Measurements from ENCODE around the gene TRIM71.

TRIM71 gene

GRCh38 chr3:32855350-32855953 lies 37.7 kb downstream of the TRIM71 start:
- TF ChIP-seq POLR2AphosphoS5 (IDR thresholded peaks at IDR 0.05; ENCODE audit: low read depth) = no peak
- no peak for TF ChIP-seq SPI1 (IDR thresholded peaks at IDR 0.05; ENCODE audit: borderline replicate concordance, low read depth)
- TF ChIP-seq REST (IDR thresholded peaks at IDR 0.05; ENCODE audit: insufficient replicate concordance, low read depth) = no peak
- TF ChIP-seq GABPA (IDR thresholded peaks at IDR 0.05; ENCODE audit: low read depth) = no peak
- TF ChIP-seq CTCF (IDR thresholded peaks at IDR 0.05; ENCODE audit: insufficient read depth, low read length) = no peak
- no peaks in the 10 kb centered on the region for H3K27me3 ChIP-seq (ENCODE audit: insufficient read depth, poor library complexity, severe bottlenecking)
- no peak overlapping the region for H3K4me3 ChIP-seq (replicated peaks; ENCODE audit: insufficient read depth, low read length)
- DNase-seq (ENCODE audit: low read depth in 1 of 2, low spot score in 1 of 2) = no peak
- H3K27ac ChIP-seq (replicated peaks) = no peak overlapping the region

DNA sequence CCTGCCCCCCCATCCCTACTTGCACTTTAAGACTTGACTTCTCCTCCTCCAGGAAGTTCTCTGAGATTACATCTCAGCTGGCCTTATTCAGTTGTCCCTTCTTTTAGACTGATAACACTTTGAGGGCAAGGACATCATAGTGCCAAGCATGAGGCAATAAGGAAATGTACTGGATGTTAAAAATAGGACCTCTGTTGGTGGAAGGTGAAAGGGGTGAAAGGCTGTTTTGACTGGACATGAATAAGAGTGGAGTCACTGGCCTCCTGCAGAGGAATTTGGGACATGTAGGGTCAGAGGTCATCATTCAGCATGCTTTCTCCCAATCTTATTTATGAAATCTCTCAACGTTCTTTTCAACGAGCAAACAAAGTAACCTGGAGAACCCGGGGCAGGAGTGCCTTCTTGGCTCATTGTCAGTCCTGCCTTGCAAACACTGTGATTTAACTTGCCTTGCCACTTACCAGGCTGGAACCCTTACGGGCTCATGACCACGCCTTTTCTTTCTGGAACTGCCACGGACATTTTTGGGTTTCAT lies 38.6 kb downstream of the TRIM71 start:
- no peaks in the 10 kb centered on the region for H3K27me3 ChIP-seq (ENCODE audit: insufficient read depth, poor library complexity, severe bottlenecking)
- no peak for DNase-seq (ENCODE audit: low read depth in 1 of 2, low spot score in 1 of 2)
- no peak overlapping the region for H3K27ac ChIP-seq (replicated peaks)
- H3K4me3 ChIP-seq (replicated peaks; ENCODE audit: insufficient read depth, low read length) = no peak overlapping the region
- TF ChIP-seq CTCF (IDR thresholded peaks at IDR 0.05; ENCODE audit: insufficient read depth, low read length) (no peak), GABPA (IDR thresholded peaks at IDR 0.05; ENCODE audit: low read depth) (no peak), POLR2AphosphoS5 (IDR thresholded peaks at IDR 0.05; ENCODE audit: low read depth) (no peak), SPI1 (IDR thresholded peaks at IDR 0.05; ENCODE audit: borderline replicate concordance, low read depth) (no peak), REST (IDR thresholded peaks at IDR 0.05; ENCODE audit: insufficient replicate concordance, low read depth) (no peak)

DNA sequence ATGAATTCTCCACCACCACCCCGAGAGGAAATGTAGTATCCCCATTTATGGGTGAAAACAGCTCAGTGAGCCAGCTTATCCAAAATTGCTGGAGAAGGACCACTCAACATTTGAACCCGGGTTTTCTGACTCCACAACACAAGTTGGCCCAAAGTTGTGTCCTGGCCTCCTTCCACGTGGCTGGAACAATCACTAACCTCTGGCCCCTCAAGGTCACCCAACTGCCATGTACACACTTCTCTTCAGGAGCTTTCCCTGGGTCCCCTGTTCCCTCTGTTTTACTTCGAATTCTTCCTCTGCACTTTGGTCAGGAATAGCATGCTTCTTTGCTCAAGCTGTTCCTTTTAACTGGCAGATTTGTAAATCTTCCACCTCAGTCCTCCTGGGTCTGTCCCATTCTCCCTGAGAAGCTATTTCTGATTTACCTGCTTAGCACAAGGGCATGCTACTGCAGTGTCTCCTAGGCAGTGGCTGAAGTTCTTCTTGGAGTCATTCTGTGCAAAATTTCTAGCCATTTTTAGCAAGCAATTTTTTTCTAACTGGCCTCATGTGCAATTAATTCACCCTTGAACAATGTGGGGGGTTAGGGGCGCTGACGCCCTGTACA lies 39.2 kb downstream of the TRIM71 start:
- Histone ChIP-seq H3K4me3 (replicated peaks; ENCODE audit: insufficient read depth, low read length) (no peak overlapping the region), H3K27me3 (ENCODE audit: insufficient read depth, poor library complexity, severe bottlenecking) (no peaks in the 10 kb centered on the region), H3K27ac (replicated peaks) (no peak overlapping the region)
- TF ChIP-seq REST (IDR thresholded peaks at IDR 0.05; ENCODE audit: insufficient replicate concordance, low read depth) (no peak), POLR2AphosphoS5 (IDR thresholded peaks at IDR 0.05; ENCODE audit: low read depth) (no peak), SPI1 (IDR thresholded peaks at IDR 0.05; ENCODE audit: borderline replicate concordance, low read depth) (no peak), GABPA (IDR thresholded peaks at IDR 0.05; ENCODE audit: low read depth) (no peak), CTCF (IDR thresholded peaks at IDR 0.05; ENCODE audit: insufficient read depth, low read length) (no peak)
- no peak for DNase-seq (ENCODE audit: low read depth in 1 of 2, low spot score in 1 of 2)

Data from HL-60 (cell line).